Gastrocnemius medialis (tissue), 4 donors: Measurements from ENCODE around the gene SLC39A11. TPM values are rescaled to one million over a fixed set of nuclear protein-coding genes. Genes with fewer than 3 reads are reported as not detected.

Experiments used
- ATAC-seq, 2 donors: fragments of 150-250 bp; one replicate each; pipeline ENCODE4 v1.9.1; 2016
- DNase-seq, 2 donors: peaks; one replicate each; pipeline ENCODE4 v3.0.0-alpha.2; 2019
- H3K27ac ChIP-seq, 4 donors: fragments of 200-600 bp; sonication (generic); 1 replicate in 1 of 4; 2 replicates in 3 of 4; pipeline ENCODE4 v1.5.1; 2016 to 2018; ENCODE audit warnings: mild to moderate bottlenecking in 2 of 4, moderate library complexity in 1 of 4
- H3K27me3 ChIP-seq, 3 donors: fragments of 200-600 bp; sonication (generic) in 2 of 3; 1 replicate in 1 of 3; 2 replicates in 2 of 3; pipeline versions ENCODE4 v1.5.1 to v1.6.0; 2016 to 2019; ENCODE audit warnings: mild to moderate bottlenecking in 1 of 3, moderate library complexity in 1 of 3
- H3K36me3 ChIP-seq, 2 donors: fragments of 200-600 bp; sonication (generic) in 1 of 2; one replicate each; pipeline ENCODE4 v1.5.1; 2017 to 2018
- H3K4me1 ChIP-seq, 2 donors: fragments of 200-600 bp; sonication (generic) in 1 of 2; one replicate each; pipeline ENCODE4 v1.5.1; 2016 to 2017; ENCODE audit warnings: mild to moderate bottlenecking in 2 of 2
- H3K4me3 ChIP-seq, 4 donors: fragments of 200-600 bp; sonication (generic) in 3 of 4; 1 replicate in 1 of 4; 2 replicates in 3 of 4; pipeline ENCODE4 v1.5.1; 2016 to 2019; ENCODE audit warnings: mild to moderate bottlenecking in 2 of 4
- H3K9me3 ChIP-seq, 3 donors: fragments of 200-600 bp; sonication (generic) in 2 of 3; 1 replicate in 1 of 3; 2 replicates in 2 of 3; pipeline ENCODE4 v1.5.1; 2016 to 2019
- POLR2A ChIP-seq, 2 donors: fragments of 450-650 bp; IDR thresholded peaks; one replicate each; pipeline ENCODE4 v1.6.1; 2017; ENCODE audit warnings: antibody characterized with exemption in 2 of 2, mild to moderate bottlenecking in 2 of 2, moderate library complexity in 2 of 2
- in situ Hi-C, 4 donors: fragments of 200-750 bp; cut with MboI; loops; one replicate each; pipeline versions ENCODE4 v1.15.0 to v1.8.0; 2017; ENCODE audit warnings: low sequenced_read_pairs in 4 of 4
- intact Hi-C: fragments of 100-400 bp; cut with DNase I; formaldehyde crosslinking; loops from one replicate; pipeline ENCODE4 v1.15.1; 2023; ENCODE audit warnings: low total_unique reads
- total RNA-seq, 4 donors: library from RNA; depleted of rRNA; stranded (reverse); fragments of >200 nt; gene quantifications; one replicate each; pipeline versions ENCODE4 v1.1.0 to v1.2.3, GENCODE V29; 2016
- TF ChIP-seq, protein P1 (sequence below), 5 experiments: fragments of 450-650 bp in 3 of 5; fragments of 200-600 bp in 2 of 5; sonication (generic) in 2 of 5; IDR thresholded peaks in 4 of 5; conservative IDR thresholded peaks in 1 of 5; 1 replicate in 4 of 5; 2 replicates in 1 of 5; pipeline ENCODE4 v1.5.1; 2016 to 2019; ENCODE audit warnings: antibody characterized with exemption in 5 of 5, mild to moderate bottlenecking in 3 of 5, moderate library complexity in 3 of 5

The SLC39A11 gene
- total RNA-seq, 4 donors from 2014 or later: 7.6 to 28.4 (median 10.7) TPM

DNA sequence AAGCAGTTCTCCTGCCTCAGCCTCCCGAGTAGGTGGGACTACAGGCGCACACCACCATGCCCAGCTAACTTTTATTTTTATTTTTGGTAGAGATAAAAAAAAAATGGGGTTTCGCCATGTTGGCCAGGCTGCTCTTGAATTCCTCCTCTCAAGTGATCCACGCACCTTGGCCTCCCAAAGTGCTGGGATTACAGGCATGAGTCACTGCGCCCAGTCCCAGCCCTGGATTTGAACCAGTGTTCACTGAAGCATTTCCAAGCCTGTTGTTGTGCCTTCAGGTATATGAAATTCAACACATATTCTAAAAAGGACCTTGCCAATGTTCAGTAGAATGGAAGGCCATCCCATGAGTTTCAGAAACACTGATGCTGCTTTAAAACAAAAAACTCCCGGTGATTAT is 165.3 kb downstream of the SLC39A11 start:
- Histone ChIP-seq H3K4me1 (no peaks in the 10 kb centered on the region), H3K4me3 (no peak overlapping the region), H3K9me3 (no peaks in the 10 kb centered on the region), H3K27me3 (no peaks in the 10 kb centered on the region), H3K36me3 (no peaks in the 10 kb centered on the region), H3K27ac (no peak overlapping the region)
- no peak for ATAC-seq
- in situ Hi-C loops (no loop called here), intact Hi-C loops (no loop called here)
- no peak for DNase-seq
- no peak for TF ChIP-seq POLR2A (IDR thresholded peaks at IDR 0.05)
- TF ChIP-seq, protein P1, sequence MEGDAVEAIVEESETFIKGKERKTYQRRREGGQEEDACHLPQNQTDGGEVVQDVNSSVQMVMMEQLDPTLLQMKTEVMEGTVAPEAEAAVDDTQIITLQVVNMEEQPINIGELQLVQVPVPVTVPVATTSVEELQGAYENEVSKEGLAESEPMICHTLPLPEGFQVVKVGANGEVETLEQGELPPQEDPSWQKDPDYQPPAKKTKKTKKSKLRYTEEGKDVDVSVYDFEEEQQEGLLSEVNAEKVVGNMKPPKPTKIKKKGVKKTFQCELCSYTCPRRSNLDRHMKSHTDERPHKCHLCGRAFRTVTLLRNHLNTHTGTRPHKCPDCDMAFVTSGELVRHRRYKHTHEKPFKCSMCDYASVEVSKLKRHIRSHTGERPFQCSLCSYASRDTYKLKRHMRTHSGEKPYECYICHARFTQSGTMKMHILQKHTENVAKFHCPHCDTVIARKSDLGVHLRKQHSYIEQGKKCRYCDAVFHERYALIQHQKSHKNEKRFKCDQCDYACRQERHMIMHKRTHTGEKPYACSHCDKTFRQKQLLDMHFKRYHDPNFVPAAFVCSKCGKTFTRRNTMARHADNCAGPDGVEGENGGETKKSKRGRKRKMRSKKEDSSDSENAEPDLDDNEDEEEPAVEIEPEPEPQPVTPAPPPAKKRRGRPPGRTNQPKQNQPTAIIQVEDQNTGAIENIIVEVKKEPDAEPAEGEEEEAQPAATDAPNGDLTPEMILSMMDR (IDR thresholded peaks at IDR 0.05 in 4 of 5, conservative IDR thresholded peaks at IDR 0.05 in 1 of 5): no peak

DNA sequence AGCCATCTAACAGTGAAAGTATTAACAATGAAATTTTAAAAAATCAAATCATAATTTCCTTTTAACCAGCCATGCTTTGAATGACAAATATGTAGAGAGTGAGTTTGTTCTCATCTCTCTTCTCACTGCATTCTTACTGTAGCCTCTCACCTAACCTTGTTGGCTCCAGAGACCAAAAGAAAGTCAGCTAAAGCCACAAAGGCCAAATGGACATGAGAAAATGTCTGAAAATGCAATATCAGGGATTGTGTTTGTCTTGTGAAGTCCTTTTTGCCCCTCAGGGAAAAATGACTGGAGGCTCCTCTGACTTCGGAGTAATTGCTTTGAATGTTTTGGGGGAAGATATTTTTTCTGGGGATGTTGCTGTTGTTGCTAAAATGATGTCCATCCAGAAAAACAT is 166.3 kb downstream of the SLC39A11 start:
- intact Hi-C loops: no loop called here
- DNase-seq (no peak), ATAC-seq (no peak)
- Histone ChIP-seq H3K27ac (no peak overlapping the region), H3K9me3 (no peaks in the 10 kb centered on the region), H3K27me3 (no peaks in the 10 kb centered on the region), H3K4me1 (no peaks in the 10 kb centered on the region), H3K36me3 (no peaks in the 10 kb centered on the region), H3K4me3 (no peak overlapping the region)
- in situ Hi-C loops: no loop called here
- no peak for TF ChIP-seq POLR2A (IDR thresholded peaks at IDR 0.05)
- TF ChIP-seq, protein P1 (IDR thresholded peaks at IDR 0.05 in 4 of 5, conservative IDR thresholded peaks at IDR 0.05 in 1 of 5): no peak

DNA sequence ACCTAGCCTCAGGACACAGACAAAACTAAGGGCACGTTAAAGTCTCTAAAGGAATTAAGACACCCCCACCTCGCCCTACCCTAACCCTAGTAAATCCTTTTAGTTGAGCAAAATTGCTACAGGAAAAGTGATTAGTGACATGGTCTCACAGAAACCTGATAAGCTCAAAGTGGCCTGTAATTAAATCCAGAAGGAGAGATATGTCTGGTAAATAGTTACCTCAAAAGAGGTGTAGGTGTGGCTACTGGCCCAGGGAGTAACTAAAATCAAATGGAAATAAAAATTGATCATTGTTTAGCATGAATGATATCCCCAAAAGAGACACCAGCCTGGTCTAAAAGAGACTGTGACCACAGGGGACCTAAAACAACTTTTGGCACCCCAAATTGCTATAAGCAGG is 168.3 kb downstream of the SLC39A11 start:
- Histone ChIP-seq H3K4me1 (no peaks in the 10 kb centered on the region), H3K27ac (no peak overlapping the region), H3K36me3 (no peaks in the 10 kb centered on the region), H3K27me3 (no peaks in the 10 kb centered on the region), H3K9me3 (no peaks in the 10 kb centered on the region), H3K4me3 (no peak overlapping the region)
- TF ChIP-seq, protein P1 (IDR thresholded peaks at IDR 0.05 in 4 of 5, conservative IDR thresholded peaks at IDR 0.05 in 1 of 5): no peak
- no peak for ATAC-seq
- intact Hi-C loops (no loop called here), in situ Hi-C loops (no loop called here)
- no peak for DNase-seq

DNA sequence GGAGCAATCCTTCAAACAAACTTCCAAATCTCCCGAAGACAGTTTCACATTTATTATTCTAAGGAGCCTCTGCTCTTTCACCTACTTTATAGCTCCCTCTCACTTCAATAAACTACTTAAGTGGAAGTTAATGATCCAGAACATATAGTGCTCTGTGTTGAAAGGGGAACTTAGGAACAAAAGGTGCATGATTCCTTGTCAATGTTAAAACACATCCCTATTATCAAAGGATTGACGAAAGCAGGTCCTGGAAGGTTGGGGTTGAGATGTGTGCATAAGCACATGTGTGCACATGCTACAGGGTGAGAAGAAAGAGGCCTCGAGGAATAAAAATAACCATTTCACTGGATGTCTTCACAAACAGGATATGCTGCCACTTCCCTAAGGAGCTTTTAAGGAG is 170.3 kb downstream of the SLC39A11 start:
- Histone ChIP-seq H3K27me3 (no peaks in the 10 kb centered on the region), H3K9me3 (no peaks in the 10 kb centered on the region), H3K4me1 (no peaks in the 10 kb centered on the region), H3K27ac (no peak overlapping the region), H3K36me3 (no peaks in the 10 kb centered on the region), H3K4me3 (no peak overlapping the region)
- TF ChIP-seq, protein P1 (IDR thresholded peaks at IDR 0.05 in 4 of 5, conservative IDR thresholded peaks at IDR 0.05 in 1 of 5): no peak
- no peak for TF ChIP-seq POLR2A (IDR thresholded peaks at IDR 0.05)
- intact Hi-C loops (no loop called here), in situ Hi-C loops (no loop called here)
- no peak for DNase-seq
- no peak for ATAC-seq

DNA sequence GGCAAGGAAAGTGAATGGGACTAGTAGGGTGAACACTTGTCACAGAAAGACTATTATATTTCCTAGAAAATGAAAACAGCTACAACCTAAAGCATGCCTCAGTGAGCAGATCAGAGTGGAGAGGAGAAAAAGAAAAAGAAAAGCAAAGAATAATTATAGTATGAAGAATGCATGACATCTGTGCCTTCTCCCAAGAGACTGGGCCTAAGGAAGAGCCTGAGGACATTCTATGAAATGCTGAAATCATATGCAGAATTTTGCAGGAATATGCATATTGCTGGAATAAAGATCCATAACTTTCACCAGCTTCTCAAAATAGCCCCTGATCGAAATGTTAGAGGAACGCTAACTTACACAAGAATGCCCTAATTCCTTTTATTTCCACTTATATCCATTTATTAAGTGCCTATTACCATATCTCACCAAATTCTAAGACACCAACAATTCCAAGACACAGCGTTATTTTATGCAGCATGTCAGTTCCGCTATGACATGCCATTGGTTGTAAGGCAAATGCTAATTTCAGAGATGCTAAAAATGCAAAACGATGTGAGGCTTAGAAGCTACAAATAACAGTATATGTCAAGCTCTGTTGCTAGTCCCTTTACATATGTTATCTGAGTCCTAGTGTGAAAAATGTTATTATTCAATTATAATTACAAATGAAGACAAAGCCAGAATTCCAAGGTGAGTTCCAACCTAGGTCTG is 171.0 kb downstream of the SLC39A11 start:
- in situ Hi-C loops (no loop called here), intact Hi-C loops (no loop called here)
- Histone ChIP-seq H3K27ac (no peak overlapping the region), H3K4me3 (no peak overlapping the region), H3K27me3 (no peaks in the 10 kb centered on the region), H3K36me3 (no peaks in the 10 kb centered on the region), H3K4me1 (no peaks in the 10 kb centered on the region), H3K9me3 (no peaks in the 10 kb centered on the region)
- DNase-seq (no peak), ATAC-seq (no peak)
- TF ChIP-seq POLR2A (IDR thresholded peaks at IDR 0.05): no peak
- TF ChIP-seq, protein P1 (IDR thresholded peaks at IDR 0.05 in 4 of 5, conservative IDR thresholded peaks at IDR 0.05 in 1 of 5): no peak
